ENCODE data around the gene DOLPP1.

- no peak for TF ChIP-seq POLR2AphosphoS5 (IDR thresholded peaks at IDR 0.05; ENCODE audit: borderline replicate concordance, low read depth, low read length)
- TF ChIP-seq EZH2 (IDR thresholded peaks at IDR 0.05) = no peak
Observed at GRCh38 chr9:129071526-129072126, 9.3 kb upstream of the DOLPP1 start.
